Measurements from ENCODE around the gene BCL11B. TPM values are rescaled to one million over a fixed set of nuclear protein-coding genes. Genes with fewer than 3 reads are reported as not detected.

Gene BCL11B
- total and polyA plus RNA-seq, 10 of the 15 experiments (the other 5 are each of a cell fraction or from before 2014, with no cell fraction given), result 0.38 to 5.5 (median 1.3) TPM

GRCh38 chr14:99131632-99132271 is 140.2 kb downstream of the BCL11B start:
- SMC1A ChIA-PET (ENCODE audit: uncharacterized antibody, unreplicated experiment), result no interaction called here
- no peaks in the 10 kb centered on the region for H3K27me3 ChIP-seq (replicated peaks in 1 of 2; ENCODE audit: control insufficient read depth in 2 of 2, insufficient read depth in 2 of 2, low read length in 1 of 2)
- no peak overlapping the region for H3K4me2 ChIP-seq (ENCODE audit: control insufficient read depth, insufficient read depth)
- no peaks in the 10 kb centered on the region for H3K36me3 ChIP-seq (ENCODE audit: control insufficient read depth in 2 of 2, insufficient read depth in 2 of 2, low read length in 1 of 2)
- H3K9me3 ChIP-seq (replicated peaks; ENCODE audit: control insufficient read depth, insufficient read depth, low read length), result no peaks in the 10 kb centered on the region; the same call in 2 of the 3 replicates
- no TSS peak for BruUV-seq (replicated peaks)
- RAD21 ChIA-PET (ENCODE audit: unreplicated experiment), result no interaction called here
- no peak overlapping the region for H3K27ac ChIP-seq (ENCODE audit: control insufficient read depth, insufficient read depth)
- CTCF ChIA-PET, result no interaction called here
- intact Hi-C loops (cut with micrococcal nuclease; ENCODE audit: unreplicated experiment) (no loop called here), in situ Hi-C loops (cut with MboI) (no loop called here)
- FAIRE-seq (no peak), DNase-seq (ENCODE audit: low read depth, low spot score) (no peak), ATAC-seq (no peak)
- no peak overlapping the region for H3K4me3 ChIP-seq
- POLR2A ChIA-PET, result no interaction called here
- no peak overlapping the region for H2AFZ ChIP-seq (ENCODE audit: control insufficient read depth, low read depth, low read length)
- no peaks in the 10 kb centered on the region for H3K4me1 ChIP-seq (ENCODE audit: control insufficient read depth, insufficient read depth, low read length)
- WGBS (ENCODE audit: insufficient coverage, insufficient replicate concordance, low lambda C conversion rate, missing lambda C conversion rate), result 30% methylated on average over 12 of the region's 12 CpGs
- no peaks in the 10 kb centered on the region for H4K20me1 ChIP-seq (ENCODE audit: control insufficient read depth, insufficient read depth)
- no peaks in the 10 kb centered on the region for H3K79me2 ChIP-seq (ENCODE audit: control insufficient read depth, insufficient read depth, low read length)
- TF ChIP-seq LARP7 (IDR thresholded peaks at IDR 0.05), result no peak
- TF ChIP-seq IKZF2 (IDR thresholded peaks at IDR 0.05), result no peak
- TF ChIP-seq BRCA1 (IDR thresholded peaks at IDR 0.05; ENCODE audit: low read depth, low read length), result no peak
- no peak for TF ChIP-seq TARDBP (IDR thresholded peaks at IDR 0.05; ENCODE audit: borderline replicate concordance)
- no peak for TF ChIP-seq SIX5 (IDR thresholded peaks at IDR 0.05; ENCODE audit: low read depth, low read length, severe bottlenecking)
- TF ChIP-seq, protein P1, sequence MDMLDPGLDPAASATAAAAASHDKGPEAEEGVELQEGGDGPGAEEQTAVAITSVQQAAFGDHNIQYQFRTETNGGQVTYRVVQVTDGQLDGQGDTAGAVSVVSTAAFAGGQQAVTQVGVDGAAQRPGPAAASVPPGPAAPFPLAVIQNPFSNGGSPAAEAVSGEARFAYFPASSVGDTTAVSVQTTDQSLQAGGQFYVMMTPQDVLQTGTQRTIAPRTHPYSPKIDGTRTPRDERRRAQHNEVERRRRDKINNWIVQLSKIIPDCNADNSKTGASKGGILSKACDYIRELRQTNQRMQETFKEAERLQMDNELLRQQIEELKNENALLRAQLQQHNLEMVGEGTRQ (IDR thresholded peaks at IDR 0.05; ENCODE audit: borderline replicate concordance, low read depth, low read length), result no peak
- no peak overlapping the region for H3K9ac ChIP-seq (ENCODE audit: control insufficient read depth, insufficient read depth, low read length)

DNA sequence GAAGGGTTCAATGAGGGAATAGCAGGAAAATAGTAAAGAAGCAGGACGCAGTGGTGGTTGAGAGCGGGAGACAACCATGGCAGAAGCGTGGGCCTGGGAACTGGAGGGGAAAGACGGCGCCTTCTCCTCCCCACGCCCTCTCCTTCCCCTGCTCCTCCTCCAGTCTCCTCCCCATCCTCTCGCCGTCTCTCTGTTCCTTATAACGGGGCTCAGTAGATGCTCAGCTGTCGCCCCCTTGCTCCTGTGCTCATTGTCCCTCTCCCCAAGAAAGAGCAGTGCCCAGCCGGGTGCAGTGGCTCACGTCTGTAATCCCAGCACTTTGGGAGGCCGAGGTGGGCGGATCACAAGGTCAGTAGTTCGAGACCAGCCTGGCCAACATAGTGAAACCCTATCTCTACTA is 142.0 kb downstream of the BCL11B start:
- ATAC-seq, result no peak
- no peak overlapping the region for H2AFZ ChIP-seq (ENCODE audit: control insufficient read depth, low read depth, low read length)
- H3K27ac ChIP-seq (ENCODE audit: control insufficient read depth, insufficient read depth), result no peak overlapping the region
- FAIRE-seq, result no peak
- ChIA-PET SMC1A (ENCODE audit: uncharacterized antibody, unreplicated experiment) (no interaction called here), CTCF (interaction anchor here (0.7 kb wide), 1 partner anchor 8 kb away, joined by 3 read pairs; no protein-coding TSS in a partner anchor), POLR2A (no interaction called here), RAD21 (ENCODE audit: unreplicated experiment) (no interaction called here)
- intact Hi-C loops (cut with micrococcal nuclease; ENCODE audit: unreplicated experiment), result no loop called here
- H3K9ac ChIP-seq (ENCODE audit: control insufficient read depth, insufficient read depth, low read length), result no peak overlapping the region
- no peak overlapping the region for H3K4me3 ChIP-seq
- no peaks in the 10 kb centered on the region for H3K36me3 ChIP-seq (ENCODE audit: control insufficient read depth in 2 of 2, insufficient read depth in 2 of 2, low read length in 1 of 2)
- H3K27me3 ChIP-seq (replicated peaks in 1 of 2; ENCODE audit: control insufficient read depth in 2 of 2, insufficient read depth in 2 of 2, low read length in 1 of 2), result no peaks in the 10 kb centered on the region
- no TSS peak for BruUV-seq (replicated peaks)
- no peaks in the 10 kb centered on the region for H3K4me1 ChIP-seq (ENCODE audit: control insufficient read depth, insufficient read depth, low read length)
- no peaks in the 10 kb centered on the region; the same call in 2 of the 3 replicates for H3K9me3 ChIP-seq (replicated peaks; ENCODE audit: control insufficient read depth, insufficient read depth, low read length)
- no peaks in the 10 kb centered on the region for H3K79me2 ChIP-seq (ENCODE audit: control insufficient read depth, insufficient read depth, low read length)
- H3K4me2 ChIP-seq (ENCODE audit: control insufficient read depth, insufficient read depth), result no peak overlapping the region
- DNase-seq (ENCODE audit: low read depth, low spot score), result no peak
- WGBS (ENCODE audit: insufficient coverage, insufficient replicate concordance, low lambda C conversion rate, missing lambda C conversion rate), result 33% methylated on average over 14 of the region's 15 CpGs
- in situ Hi-C loops (cut with MboI), result no loop called here
- no peaks in the 10 kb centered on the region for H4K20me1 ChIP-seq (ENCODE audit: control insufficient read depth, insufficient read depth)
- TF ChIP-seq HDGF (IDR thresholded peaks at IDR 0.05) (no peak), RFX5 (IDR thresholded peaks at IDR 0.05; ENCODE audit: low read depth, low read length) (no peak), TCF12 (IDR thresholded peaks at IDR 0.05; ENCODE audit: low read depth, low read length) (no peak)
- TF ChIP-seq, protein P2, sequence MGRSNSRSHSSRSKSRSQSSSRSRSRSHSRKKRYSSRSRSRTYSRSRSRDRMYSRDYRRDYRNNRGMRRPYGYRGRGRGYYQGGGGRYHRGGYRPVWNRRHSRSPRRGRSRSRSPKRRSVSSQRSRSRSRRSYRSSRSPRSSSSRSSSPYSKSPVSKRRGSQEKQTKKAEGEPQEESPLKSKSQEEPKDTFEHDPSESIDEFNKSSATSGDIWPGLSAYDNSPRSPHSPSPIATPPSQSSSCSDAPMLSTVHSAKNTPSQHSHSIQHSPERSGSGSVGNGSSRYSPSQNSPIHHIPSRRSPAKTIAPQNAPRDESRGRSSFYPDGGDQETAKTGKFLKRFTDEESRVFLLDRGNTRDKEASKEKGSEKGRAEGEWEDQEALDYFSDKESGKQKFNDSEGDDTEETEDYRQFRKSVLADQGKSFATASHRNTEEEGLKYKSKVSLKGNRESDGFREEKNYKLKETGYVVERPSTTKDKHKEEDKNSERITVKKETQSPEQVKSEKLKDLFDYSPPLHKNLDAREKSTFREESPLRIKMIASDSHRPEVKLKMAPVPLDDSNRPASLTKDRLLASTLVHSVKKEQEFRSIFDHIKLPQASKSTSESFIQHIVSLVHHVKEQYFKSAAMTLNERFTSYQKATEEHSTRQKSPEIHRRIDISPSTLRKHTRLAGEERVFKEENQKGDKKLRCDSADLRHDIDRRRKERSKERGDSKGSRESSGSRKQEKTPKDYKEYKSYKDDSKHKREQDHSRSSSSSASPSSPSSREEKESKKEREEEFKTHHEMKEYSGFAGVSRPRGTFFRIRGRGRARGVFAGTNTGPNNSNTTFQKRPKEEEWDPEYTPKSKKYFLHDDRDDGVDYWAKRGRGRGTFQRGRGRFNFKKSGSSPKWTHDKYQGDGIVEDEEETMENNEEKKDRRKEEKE (IDR thresholded peaks at IDR 0.05), result no peak
- TF ChIP-seq, protein P3, sequence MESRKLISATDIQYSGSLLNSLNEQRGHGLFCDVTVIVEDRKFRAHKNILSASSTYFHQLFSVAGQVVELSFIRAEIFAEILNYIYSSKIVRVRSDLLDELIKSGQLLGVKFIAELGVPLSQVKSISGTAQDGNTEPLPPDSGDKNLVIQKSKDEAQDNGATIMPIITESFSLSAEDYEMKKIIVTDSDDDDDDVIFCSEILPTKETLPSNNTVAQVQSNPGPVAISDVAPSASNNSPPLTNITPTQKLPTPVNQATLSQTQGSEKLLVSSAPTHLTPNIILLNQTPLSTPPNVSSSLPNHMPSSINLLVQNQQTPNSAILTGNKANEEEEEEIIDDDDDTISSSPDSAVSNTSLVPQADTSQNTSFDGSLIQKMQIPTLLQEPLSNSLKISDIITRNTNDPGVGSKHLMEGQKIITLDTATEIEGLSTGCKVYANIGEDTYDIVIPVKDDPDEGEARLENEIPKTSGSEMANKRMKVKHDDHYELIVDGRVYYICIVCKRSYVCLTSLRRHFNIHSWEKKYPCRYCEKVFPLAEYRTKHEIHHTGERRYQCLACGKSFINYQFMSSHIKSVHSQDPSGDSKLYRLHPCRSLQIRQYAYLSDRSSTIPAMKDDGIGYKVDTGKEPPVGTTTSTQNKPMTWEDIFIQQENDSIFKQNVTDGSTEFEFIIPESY (IDR thresholded peaks at IDR 0.05), result no peak
